ENCODE data around the gene MACROH2A1.
"Not testable (repeated sequence)": the region's sequence is repeated elsewhere in the genome, so short reads cannot be mapped to it uniquely, and the experiment has no call there.

Gene MACROH2A1

DNA sequence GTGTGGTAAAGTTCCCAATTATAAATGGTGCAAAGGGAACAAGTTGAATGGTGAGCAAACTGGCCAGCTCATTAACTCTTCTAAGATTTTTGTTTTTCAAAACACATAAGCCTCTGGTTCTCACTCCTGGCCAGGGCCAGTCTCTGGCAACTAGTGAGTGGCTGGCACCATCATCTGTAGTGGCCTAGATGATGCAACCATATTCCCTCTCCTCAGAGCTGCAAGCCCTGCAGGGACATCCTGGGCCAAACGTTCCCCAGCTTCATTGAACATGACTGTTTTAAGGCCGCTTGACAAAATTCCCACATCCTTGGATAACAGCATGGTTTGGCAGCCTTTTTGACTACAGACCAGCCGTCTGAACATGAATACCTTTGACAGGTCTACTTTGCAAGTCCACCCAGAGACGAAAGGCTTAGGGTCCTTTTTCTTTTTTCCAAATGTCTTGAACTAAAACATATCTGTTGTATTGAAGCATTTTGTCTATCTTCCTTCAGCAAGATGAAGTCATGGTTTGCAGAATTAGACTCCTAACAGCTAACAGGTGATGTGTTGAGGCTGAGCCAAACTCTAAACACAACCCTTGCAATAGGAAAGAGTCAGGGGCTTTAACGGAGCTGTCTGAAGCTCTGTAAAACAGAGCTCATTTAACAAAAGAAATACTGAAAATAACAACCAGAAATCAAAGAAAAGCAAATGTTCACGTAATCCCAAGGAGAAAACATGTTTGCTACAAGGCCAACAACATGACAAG lies 23.8 kb downstream of the MACROH2A1 start:
- no peak for DNase-seq

DNA sequence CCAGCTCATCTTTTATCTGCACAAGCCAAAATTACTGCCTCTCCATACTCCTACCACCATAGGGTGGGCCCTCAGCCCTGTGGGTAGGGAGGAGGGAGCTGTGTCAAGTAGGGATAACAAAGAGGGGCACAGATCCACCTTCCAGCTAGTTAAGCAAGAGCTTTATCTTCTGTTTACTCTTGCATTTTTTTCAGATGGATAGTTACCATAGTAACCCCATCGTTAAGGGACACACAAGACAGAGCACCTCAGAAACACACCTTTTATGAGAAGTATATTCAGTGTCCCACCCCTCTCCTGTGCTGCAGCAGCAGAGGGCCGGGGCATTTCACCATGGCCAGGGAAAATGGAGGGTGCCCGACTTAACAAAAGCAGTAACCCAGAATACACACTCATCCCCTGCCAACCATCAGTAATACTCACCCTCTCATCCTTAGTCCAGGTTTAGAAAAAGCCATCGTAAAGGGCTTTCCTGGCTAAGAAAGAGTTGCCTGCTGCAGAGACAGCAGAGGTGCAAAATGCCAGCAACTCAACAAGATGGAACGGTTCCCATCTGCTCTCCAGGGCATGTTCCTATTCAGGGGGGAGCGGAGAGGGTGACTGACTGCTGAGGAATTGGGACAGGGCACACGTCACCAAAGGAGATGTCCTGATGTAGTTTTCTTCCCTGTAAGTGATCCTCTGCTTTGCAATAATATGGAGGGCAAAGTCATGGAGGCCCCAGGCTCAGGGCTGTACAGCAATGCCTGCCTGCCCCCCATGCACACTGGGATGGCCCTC lies 25.1 kb downstream of the MACROH2A1 start:
- DNase-seq = no peak

DNA sequence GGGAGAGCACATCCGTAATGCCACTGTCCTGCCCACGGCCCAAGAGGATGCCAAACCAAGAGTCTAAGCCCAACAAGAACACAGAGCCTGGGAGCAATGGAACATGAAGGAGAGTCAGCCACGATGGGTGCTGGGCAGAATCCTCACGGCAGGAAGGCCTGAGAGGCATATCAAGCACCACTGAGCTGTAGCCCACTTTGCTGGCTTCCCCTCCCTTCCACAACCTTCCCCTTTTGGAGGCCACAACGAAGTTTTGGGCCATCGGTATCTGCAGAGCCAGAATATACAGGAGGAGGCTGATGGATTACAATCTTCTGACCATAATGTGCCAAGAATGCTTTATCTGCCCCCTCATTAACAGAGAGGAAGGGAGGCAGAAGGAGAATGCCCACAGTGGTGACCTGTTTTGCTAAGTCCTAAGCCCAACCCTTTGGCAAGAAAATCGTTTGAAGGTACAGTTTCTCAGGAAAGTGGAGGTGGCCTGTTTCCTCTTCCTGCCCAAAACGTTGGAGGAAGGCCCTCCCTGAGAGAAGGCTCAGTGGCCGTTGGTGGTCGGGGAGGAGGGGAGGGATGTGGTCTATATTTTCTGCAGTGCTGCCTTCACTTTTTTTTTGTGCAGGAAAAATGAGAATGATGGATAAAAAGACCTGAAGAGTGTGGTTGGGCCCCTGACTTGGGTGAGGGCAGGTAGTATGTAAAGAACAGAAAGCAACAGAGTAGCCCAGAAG lies 26.2 kb downstream of the MACROH2A1 start:
- no peak for DNase-seq

DNA sequence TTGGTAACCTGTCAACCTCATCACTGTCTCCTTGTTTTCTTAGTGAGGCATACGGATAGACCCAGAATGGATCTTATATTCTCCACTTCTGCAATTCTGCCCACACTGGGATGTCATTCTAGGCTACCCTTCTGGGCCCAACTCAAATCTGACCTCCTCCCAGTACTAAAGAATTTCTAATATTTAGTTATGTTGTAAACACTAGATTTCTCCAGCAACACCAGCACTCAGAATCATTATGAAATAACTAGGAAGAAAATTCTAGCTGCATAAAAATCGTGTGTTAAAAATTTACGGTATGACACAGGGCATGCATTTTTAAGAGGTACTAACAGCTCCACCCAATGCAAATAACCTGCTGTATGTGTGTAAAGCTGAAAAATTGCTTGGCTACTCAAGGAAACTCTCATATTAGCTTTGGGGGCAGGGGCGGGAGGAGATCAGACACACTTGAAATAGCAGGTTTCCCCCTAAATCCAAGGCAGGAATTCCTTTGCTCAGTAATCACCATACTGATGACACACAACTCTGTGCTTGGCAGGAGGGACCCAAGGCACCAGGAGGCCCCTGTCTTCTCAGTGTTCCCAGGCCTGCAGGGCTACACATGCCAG lies 27.3 kb downstream of the MACROH2A1 start:
- DNase-seq = no peak

DNA sequence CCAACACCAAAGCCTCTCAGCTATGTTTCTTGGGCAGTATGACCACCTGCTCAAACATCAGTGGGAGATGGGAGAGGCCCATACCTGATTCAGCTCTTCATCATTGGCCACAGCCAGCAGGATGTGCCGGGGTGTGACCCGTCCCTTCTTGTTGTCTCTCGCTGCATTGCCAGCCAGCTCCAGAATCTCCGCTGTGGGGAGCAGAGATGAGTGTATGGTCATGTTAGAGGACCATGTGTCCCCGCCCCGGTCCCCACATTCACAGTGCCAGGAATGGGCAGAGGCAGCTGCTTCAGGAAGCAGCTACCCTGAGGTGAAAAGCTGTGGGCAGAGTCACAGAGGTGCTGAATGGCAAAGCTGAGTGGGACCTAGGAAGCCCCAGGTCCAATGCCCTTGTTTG lies 29.1 kb downstream of the MACROH2A1 start:
- no peak for DNase-seq

- no peak for DNase-seq
These were observed 31.5 kb downstream of the MACROH2A1 start for GRCh38 chr5:135367554-135367953.

DNA sequence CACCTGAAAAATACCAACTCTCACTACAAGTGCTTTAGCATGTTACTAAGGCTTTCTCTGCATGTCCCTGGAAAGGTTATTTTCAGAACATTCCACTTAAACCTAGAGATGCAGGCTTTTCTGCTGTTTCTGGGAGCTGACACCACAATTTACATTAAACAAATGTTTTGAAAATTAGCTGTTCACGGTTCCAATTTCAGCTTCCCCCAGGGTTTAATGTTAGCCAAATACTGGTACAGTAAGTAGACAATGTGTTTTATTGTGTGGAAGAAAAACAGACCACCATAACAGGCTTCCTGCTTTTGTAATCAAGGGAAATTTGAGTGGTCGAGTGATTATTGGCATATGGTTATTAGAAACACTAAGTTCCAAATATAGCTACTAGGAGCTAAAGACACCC lies 32.0 kb downstream of the MACROH2A1 start:
- peak; percentile 49 for DNase-seq

DNA sequence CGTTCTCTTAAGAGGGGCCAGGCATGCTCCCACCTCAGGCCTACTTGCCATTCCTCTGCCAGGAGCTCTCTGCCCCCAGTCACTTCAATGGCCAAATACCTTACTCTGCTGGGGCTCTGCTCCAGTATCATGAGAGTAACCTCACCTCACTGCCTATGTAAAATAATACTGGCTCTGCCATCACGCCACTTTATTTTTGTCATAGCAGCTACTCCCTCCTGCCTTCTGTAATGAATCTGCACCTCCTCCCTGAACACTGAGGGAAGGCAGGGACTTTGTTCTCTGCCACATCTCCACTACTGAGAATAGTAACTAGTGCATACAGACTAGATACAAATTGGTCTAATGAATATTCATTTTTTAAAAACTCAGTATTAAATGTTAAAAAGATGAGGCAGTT lies 33.8 kb downstream of the MACROH2A1 start:
- DNase-seq = no peak

DNA sequence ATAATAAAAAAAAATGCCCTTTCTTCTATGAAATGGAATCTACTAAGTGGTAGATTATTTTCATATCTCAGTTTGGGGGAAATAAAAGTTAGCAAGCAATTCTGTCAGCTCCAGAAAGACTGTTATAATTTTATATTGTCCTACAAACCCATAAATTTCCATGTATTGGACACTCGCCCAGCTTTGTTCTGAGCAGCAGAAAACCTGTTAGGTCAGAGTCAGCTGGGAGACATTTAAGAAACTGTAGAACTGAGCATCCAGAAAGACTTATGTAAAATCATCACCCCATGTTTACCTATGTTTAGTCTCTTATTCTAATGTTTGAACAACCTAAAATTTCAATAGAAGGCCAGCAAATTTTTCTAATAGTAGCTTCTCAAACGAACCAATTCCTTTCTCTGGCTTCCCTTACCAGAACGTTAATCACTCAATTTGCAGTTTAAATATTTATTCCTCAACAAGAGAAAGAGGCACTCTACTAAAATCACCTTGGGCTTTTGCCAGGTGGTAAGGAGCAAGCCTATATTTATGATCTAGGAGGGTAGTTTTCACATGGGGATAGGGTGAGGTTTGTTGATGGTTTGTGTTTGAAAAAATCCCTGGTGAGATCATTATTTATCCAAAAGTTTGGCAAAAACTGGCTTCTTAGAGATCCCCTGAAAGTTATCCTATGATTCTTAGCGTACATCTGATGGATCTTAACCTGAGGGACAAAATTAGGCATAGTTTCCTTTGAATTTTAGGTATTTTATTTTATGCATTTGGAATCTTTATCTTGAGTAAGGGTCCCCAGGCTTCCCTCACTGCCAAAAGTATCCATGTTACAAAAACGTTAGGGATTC lies 34.4 kb downstream of the MACROH2A1 start:
- DNase-seq = peak; percentile 26

DNA sequence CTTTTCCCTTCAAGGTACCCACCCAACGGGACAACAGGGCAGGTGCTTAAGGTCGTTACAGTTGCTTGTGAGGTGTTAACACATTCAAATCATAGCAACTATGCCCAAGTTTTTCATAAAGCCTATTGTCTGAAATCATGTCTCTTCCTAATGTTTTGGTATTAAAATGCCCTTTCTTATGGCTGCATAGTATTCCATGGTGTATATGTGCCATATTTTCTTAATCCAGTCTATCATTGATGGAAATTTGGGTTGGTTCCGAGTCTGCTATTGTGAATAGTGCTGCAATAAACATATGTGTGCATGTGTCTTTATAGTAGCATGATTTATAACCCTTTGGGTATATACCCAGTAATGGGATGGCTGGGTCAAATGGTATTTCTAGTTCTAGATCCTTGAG lies 35.7 kb downstream of the MACROH2A1 start:
- not testable (repeated sequence) for DNase-seq

GRCh38 chr5:135362102-135362501 lies 36.9 kb downstream of the MACROH2A1 start:
- no peak for DNase-seq

DNA sequence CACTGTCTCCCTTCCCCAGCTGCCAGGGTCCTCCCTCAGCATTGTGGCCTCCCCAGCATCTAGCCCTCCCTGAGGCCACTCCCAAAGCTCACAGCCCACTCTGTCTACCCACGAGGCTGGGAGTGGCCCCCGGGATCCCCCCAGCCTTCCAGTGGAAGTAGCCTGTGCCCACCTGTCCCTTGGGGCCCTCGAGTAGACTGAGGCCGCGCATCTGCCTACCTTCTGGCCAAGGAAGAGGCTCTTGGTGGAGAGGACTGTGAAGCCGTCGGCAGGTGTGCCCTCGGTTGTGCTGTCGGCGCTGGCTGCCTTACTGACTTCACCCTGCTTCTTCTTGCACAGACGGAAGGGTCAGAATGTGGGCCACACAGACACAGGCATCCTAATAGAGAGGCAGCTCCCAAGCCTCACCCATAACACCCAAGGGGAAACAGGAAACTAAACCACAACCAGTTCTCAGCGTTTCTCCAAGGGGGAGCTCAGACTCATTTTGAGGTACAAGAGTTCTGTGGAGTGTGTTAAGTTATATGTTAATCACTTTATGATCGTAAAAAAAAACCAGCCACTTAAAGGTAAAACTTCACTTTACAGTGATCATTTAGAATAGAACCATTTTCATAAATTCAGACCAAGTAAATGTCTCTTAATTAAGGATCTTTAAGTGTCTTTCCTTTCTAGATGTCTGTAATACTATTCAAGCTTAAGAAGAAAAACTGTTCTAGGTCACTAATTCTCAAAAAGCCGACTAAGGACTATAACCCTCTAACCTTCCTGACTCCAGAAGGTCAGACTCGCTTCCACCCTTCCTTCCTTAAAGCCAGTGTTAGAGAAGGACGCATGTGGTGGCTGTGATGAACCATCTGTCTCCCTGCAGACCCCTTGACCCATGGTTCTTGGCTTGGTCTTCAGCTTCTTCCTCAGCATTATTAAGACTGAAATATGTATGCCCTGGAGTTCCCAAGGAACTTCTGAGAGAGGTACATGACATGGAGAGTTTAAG lies 38.5 kb downstream of the MACROH2A1 start:
- DNase-seq = no peak

- DNase-seq = no peak
These were observed 39.5 kb downstream of the MACROH2A1 start for GRCh38 chr5:135359374-135360165.

DNA sequence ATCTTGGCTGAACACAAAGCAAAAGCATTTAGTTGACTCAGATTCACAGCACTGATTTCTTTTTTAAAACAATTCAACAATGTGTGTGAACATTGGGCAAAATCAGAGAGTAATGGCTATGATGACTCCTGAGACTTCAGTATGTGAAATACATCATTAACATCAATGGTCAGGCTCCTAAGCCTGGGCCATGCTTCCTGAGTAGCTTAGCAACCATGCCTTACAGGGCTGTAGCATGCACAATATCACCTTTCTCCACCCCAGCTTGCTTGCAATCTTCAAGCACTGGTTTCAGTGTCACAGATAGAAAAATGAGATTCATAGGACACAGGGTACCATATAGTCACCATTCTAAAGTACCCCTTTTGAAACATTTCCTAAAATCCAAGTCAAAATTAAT lies 41.3 kb downstream of the MACROH2A1 start:
- DNase-seq = no peak

DNA sequence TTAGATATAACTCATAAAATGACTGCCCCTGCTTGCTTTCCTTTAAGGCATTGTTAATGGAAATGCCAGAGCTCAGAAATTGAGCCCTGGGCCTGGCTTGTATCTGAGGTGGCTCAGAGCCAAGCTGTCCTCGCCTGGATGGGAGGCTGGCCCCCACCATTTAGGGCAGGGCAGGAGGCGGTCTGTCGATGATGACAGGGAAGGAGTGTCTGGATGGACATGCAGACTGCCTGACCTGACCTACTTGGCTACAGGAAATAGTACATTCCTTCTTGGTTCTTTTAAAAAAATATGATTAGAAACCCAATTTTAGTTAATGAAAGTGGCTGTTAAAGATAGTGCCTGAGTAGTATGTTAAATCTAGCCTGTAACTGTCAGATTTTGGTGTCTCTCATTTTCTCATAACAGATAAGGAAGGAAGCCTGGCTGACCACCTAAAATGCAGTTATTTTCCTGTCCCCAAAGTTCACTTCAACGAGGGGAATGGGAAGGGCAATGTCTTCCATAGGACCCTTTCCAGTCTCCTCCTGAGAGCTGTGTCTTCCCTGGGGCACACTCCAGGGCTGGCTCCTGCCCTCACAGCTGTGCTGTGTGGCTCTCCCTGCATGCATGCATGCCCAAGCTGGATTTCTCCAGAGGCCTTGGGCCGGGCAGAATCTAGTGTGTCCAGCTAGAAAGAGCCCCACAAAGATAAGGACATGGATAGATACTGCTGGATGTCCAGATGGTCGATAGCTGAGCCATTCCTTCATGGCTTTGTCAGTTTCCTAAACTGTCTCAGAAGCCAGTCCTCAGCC lies 42.3 kb downstream of the MACROH2A1 start:
- no peak for DNase-seq

- no peak for DNase-seq
These were observed 43.9 kb downstream of the MACROH2A1 start for GRCh38 chr5:135355169-135355568.

GRCh38 chr5:135353952-135354721 lies 44.9 kb downstream of the MACROH2A1 start:
- DNase-seq = no peak

GRCh38 chr5:135350536-135350935 lies 48.5 kb downstream of the MACROH2A1 start:
- no peak for DNase-seq

Measured in NCI-H1048 (cell line).